Glutamatergic neuron (in vitro differentiated cells): Measurements from ENCODE around the gene CHID1. TPM values are rescaled to one million over a fixed set of nuclear protein-coding genes. Genes with fewer than 3 reads are reported as not detected.

Experiments
- DNase-seq: peaks from one replicate; pipeline ENCODE4 v3.0.0; 2022
- H3K27ac Mint-ChIP-seq: one replicate; pipeline ENCODE4 v1.8.0; 2020; ENCODE audit warnings: mild to moderate bottlenecking, mixed read lengths, inconsistent platforms; ENCODE audit not compliant: unreplicated experiment
- H3K27me3 Mint-ChIP-seq: one replicate; pipeline ENCODE4 v1.8.0; 2020; ENCODE audit warnings: mild to moderate bottlenecking, moderate library complexity, mixed read lengths, inconsistent platforms; ENCODE audit not compliant: unreplicated experiment
- H3K36me3 Mint-ChIP-seq: one replicate; pipeline ENCODE4 v1.8.0; 2020; ENCODE audit warnings: mild to moderate bottlenecking, mixed read lengths, inconsistent platforms; ENCODE audit not compliant: unreplicated experiment
- H3K4me1 Mint-ChIP-seq: one replicate; pipeline ENCODE4 v1.8.0; 2020; ENCODE audit warnings: mild to moderate bottlenecking, low read depth, mixed read lengths, inconsistent platforms; ENCODE audit not compliant: unreplicated experiment
- H3K4me3 Mint-ChIP-seq: one replicate; pipeline ENCODE4 v1.8.0; 2020; ENCODE audit warnings: mild to moderate bottlenecking, mixed read lengths, inconsistent platforms; ENCODE audit not compliant: unreplicated experiment
- H3K9me3 Mint-ChIP-seq: one replicate; pipeline ENCODE4 v1.8.0; 2020; ENCODE audit warnings: mild to moderate bottlenecking, moderate library complexity, mixed read lengths, inconsistent platforms; ENCODE audit not compliant: unreplicated experiment
- total RNA-seq: library from RNA; stranded (reverse); fragmentation: NEBNext Ultra II Directional; extraction: Animal tissue kit (Norgen Biotek cat#: 25700); gene quantifications from one replicate; pipeline ENCODE4 v1.2.1, GENCODE V29; 2021; ENCODE audit not compliant: unreplicated experiment
- TF ChIP-seq, protein P1 (sequence below): fragments of 200-600 bp; sonication (generic); IDR thresholded peaks from one replicate; pipeline ENCODE4 v1.5.0; 2021; ENCODE audit not compliant: partially characterized antibody, unreplicated experiment

The CHID1 gene
- total RNA-seq, 1 donor from 2014 or later = 56.1 TPM

DNA sequence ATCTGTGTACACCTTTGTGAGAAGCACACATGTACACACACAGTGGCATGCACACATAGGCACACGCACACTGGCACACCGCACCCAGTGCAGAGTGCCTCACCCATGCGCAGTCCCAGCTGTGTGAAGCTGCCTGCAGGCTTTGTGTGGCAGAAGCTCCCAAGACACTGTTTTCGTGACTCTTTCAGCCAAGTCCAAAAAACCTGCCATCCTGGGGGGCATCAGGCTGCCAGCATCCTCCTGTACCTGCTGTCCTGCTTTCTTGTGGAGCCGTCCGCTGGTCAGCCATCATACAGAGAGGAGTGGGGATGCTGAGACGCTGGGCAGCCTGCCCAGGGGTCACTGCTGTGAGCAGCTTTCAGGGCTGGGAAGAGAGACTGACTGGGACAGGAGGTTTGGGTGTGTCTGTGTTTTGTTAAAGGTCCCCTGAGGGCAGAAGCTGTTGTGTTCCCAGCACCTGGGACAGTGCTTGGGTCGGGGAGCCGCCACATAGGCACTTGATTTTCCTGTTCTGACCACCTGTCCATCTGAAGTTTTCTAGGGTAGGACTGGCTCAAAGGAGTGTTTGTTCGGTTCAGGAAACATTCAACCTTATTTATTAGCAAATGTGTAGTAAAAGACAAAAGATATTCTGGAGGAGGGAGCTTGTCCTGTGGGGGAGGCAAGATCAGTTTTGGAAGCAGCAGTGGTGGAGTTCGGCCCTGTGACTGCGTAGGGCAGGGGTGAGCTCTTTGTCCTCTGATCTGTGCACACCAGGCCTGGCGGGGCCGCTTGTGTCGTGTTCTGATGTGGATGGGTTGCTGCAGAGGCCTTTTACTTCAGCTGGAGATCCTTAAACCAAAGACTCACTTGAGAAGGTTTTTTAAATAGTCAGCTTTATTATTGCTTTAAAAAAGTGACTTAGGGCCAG, 44.8 kb upstream of the CHID1 start:
- peaks cover 56% of the 10 kb centered on the region for H3K4me1 Mint-ChIP-seq
- TF ChIP-seq, protein P1, sequence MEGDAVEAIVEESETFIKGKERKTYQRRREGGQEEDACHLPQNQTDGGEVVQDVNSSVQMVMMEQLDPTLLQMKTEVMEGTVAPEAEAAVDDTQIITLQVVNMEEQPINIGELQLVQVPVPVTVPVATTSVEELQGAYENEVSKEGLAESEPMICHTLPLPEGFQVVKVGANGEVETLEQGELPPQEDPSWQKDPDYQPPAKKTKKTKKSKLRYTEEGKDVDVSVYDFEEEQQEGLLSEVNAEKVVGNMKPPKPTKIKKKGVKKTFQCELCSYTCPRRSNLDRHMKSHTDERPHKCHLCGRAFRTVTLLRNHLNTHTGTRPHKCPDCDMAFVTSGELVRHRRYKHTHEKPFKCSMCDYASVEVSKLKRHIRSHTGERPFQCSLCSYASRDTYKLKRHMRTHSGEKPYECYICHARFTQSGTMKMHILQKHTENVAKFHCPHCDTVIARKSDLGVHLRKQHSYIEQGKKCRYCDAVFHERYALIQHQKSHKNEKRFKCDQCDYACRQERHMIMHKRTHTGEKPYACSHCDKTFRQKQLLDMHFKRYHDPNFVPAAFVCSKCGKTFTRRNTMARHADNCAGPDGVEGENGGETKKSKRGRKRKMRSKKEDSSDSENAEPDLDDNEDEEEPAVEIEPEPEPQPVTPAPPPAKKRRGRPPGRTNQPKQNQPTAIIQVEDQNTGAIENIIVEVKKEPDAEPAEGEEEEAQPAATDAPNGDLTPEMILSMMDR = no peak
- peaks cover 14% of the 10 kb centered on the region for H3K27me3 Mint-ChIP-seq
- peak overlapping the region; percentile 86 for H3K27ac Mint-ChIP-seq
- no peaks in the 10 kb centered on the region for H3K36me3 Mint-ChIP-seq
- peak overlapping the region; percentile 30 for H3K4me3 Mint-ChIP-seq
- H3K9me3 Mint-ChIP-seq = peaks cover 13% of the 10 kb centered on the region
- no peak for DNase-seq

DNA sequence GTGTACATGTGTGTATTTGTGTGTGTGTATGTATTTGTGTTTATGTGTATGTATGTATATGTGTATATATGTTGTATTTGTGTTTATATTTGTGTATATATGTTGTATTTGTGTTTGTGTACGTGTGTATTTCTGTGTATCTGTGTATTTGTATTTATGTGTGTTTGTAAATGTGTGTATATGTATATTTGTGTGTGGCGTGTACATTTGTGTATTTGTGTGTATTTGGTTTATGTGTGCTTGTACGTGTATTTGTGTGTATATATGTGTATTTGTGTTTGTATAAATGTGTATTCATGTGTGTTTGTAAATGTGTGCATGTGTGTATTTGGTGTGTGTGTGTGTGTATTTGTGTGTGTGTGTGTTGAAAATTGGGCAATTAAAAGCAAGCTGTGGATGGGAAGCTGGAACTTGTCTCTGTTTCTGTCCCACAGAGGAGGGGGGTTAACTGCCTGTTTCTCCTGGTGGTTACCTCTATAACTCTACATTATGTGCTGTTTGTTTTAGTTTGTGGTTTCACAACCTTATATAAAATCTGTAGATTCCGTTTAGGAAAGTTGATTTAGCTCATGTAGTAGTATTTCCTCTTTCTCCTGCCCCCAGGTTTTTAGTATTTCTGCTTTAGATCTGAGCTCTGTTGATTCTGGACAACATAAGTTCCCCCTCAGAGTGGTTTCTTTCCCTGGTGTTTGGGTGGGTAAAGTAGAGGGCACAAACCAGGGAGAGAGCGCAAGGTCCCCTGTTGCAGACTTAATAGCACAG, 44.0 kb upstream of the CHID1 start:
- Mint-ChIP-seq H3K9me3 (peaks cover 13% of the 10 kb centered on the region), H3K27me3 (peaks cover 15% of the 10 kb centered on the region), H3K36me3 (peaks cover 4% of the 10 kb centered on the region), H3K4me1 (peaks cover 56% of the 10 kb centered on the region), H3K4me3 (peak overlapping the region; percentile 68), H3K27ac (peak overlapping the region; percentile 86)
- DNase-seq = no peak
- TF ChIP-seq, protein P1 = no peak

DNA sequence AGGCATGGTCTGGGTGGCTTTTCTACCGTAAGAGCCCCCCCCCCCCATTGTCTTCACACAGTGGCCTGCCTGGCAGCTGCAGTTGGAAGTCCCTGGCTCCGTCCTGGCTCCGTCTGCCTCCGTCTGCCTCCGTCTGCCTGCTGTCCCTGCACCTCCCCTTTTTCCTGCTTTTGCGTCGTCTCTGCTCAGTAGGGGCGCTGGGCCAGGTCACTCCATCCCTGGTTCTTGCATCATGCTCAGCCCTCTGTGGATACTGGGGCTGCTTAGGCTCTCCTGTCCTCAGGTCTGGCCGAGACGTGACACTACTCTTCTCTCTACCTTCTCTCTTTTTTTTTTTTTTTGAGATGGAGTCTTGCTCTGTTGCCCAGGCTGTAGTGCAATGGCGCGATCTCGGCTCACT, 42.9 kb upstream of the CHID1 start:
- no peak for DNase-seq
- TF ChIP-seq, protein P1 = no peak
- peaks cover 13% of the 10 kb centered on the region for H3K9me3 Mint-ChIP-seq
- H3K27ac Mint-ChIP-seq = peak overlapping the region; percentile 86
- peaks cover 15% of the 10 kb centered on the region for H3K27me3 Mint-ChIP-seq
- H3K4me3 Mint-ChIP-seq = peak overlapping the region; percentile 34
- peaks cover 52% of the 10 kb centered on the region for H3K4me1 Mint-ChIP-seq
- H3K36me3 Mint-ChIP-seq = peaks cover 4% of the 10 kb centered on the region

DNA sequence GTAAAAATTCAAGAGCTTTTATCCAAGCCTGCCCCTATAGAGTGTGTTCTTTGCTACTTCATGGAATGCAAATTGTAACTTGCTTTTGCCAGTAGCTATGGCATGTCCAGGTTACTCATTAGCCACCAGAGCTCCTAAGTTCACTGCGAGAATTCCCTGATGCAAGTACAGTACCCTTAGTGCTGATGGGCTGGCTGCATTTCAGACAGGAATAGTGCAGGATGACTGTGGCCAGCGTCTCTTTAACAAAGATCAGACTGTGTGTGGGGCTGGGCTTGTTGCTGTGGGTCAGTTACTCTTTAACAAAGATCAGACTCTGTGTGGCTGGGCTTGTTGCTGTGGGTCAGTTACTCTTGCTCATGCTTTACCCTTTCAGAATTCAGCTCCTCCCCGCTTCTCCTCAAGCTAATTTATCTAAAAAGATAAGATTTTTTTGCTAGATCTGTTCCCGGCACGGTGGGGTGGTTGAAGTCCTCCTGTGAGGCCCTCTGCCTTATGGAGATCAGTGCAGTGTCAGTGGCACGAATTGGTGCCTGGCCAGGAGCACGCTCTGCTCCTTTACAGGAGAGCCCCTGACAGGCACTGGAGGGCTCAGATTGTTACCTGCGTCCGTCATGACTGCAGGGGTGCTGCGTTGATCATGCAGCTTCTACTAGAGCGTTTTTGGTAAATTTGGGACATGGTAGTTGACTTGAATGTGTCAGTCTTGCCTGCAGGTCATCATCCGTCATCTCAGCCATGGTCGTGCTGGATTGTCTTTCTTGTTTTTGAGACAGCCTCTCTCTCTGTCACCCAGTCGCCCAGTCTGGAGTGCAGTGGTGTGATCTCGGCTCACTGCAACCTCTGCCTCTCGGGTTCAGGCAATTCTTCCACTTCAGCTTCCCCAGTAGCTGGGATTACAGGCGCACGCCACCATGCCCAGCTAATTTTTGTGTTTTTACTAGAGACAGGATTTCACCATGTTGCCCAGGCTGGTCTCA, 42.1 kb upstream of the CHID1 start:
- Mint-ChIP-seq H3K27ac (peak overlapping the region; percentile 86), H3K4me1 (peaks cover 45% of the 10 kb centered on the region), H3K9me3 (peaks cover 15% of the 10 kb centered on the region), H3K36me3 (peaks cover 4% of the 10 kb centered on the region), H3K4me3 (peak overlapping the region; percentile 50), H3K27me3 (peaks cover 15% of the 10 kb centered on the region)
- no peak for DNase-seq
- TF ChIP-seq, protein P1 = no peak
